ENCODE measurements around the gene LRRC23. TPM values are rescaled to one million over a fixed set of nuclear protein-coding genes. Genes with fewer than 3 reads are reported as not detected.
"Not testable (repeated sequence)": the region's sequence is repeated elsewhere in the genome, so short reads cannot be mapped to it uniquely, and the experiment has no call there.

Gene LRRC23
- total and polyA plus RNA-seq, 2 donors (not counting 1 experiment from before 2014, with no cell fraction given) = 5.3 to 14.4 TPM

GRCh38 chr12:6905414-6906040, 905 bp downstream of the LRRC23 start:
- TF ChIP-seq EZH2 (IDR thresholded peaks at IDR 0.05; ENCODE audit: borderline replicate concordance, insufficient read depth, low read depth, low read length, poor library complexity, severe bottlenecking) (no peak), CTCF (IDR thresholded peaks at IDR 0.05) (no peak)
- peak overlapping the region; percentile 89 for H2AFZ ChIP-seq (ENCODE audit: insufficient read depth, low read depth, low read length, poor library complexity, severe bottlenecking)
- Mint-ChIP-seq H3K27ac (no peak overlapping the region), H3K4me3 (no peak overlapping the region), H3K27me3 (no peaks in the 10 kb centered on the region), H3K4me1 (peaks cover 2% of the 10 kb centered on the region), H3K9me3 (ENCODE audit: insufficient read depth) (no peaks in the 10 kb centered on the region)
- H3K27ac ChIP-seq (ENCODE audit: low read length in 2 of 2) = peak overlapping the region; percentile 82 to 94
- H3K4me3 ChIP-seq (ENCODE audit: control extremely low read depth in 1 of 5, extremely low read depth in 1 of 5, insufficient read depth in 1 of 5, low read depth in 2 of 5, low read length in 4 of 5) = peak overlapping the region in 4 of 5 experiments; percentile 59 to 86 (median 76)
- H4K20me1 ChIP-seq (ENCODE audit: control insufficient read depth, insufficient read depth, low read length, poor library complexity, severe bottlenecking) = no peaks in the 10 kb centered on the region
- peak overlapping the region; percentile 92 for H3K4me2 ChIP-seq (replicated peaks; ENCODE audit: low read depth, low read length, poor library complexity, severe bottlenecking)
- 94% methylated on average over 2 of the region's 5 CpGs for WGBS (ENCODE audit: insufficient coverage)
- H3K9ac ChIP-seq (ENCODE audit: low read length) = peak overlapping the region; percentile 92
- H3K36me3 ChIP-seq (replicated peaks in 1 of 2; ENCODE audit: control extremely low read depth in 1 of 2, control insufficient read depth in 1 of 2, extremely low read depth in 1 of 2, insufficient read depth in 2 of 2, low read length in 1 of 2) = peaks cover 0 to 6% of the 10 kb centered on the region in 2 experiments
- ChIA-PET POLR2A (interaction anchor here (1.0 to 1.8 kb wide), 6 partner anchors 9 to 54 kb away, joined by 3 to 8 read pairs (median 6); partner anchors contain the start of genes CDCA3, ENO2, SPSB2 and USP5), CTCF (interaction anchor here (0.9 to 6.9 kb wide), 3 partner anchors 14 to 32 kb away, joined by 3 to 33 read pairs (median 4); partner anchors contain the start of gene SPSB2)
- intact Hi-C loops (cut with micrococcal nuclease) = no loop called here
- H3K79me2 ChIP-seq (ENCODE audit: control insufficient read depth, insufficient read depth, low read length) = no peaks in the 10 kb centered on the region
- no peak for DNase-seq
- ATAC-seq (ENCODE audit: low read depth) = no peak
- H3K27me3 ChIP-seq (replicated peaks in 1 of 4; ENCODE audit: control extremely low read depth in 1 of 4, control insufficient read depth in 3 of 4, insufficient read depth in 4 of 4, low read length in 3 of 4) = no peaks in the 10 kb centered on the region
- H3K9me3 ChIP-seq (ENCODE audit: control extremely low read depth in 1 of 3, control insufficient read depth in 2 of 3, insufficient read depth in 1 of 3, low read length in 2 of 3) = no peaks in the 10 kb centered on the region
- H3K4me1 ChIP-seq (ENCODE audit: control insufficient read depth in 2 of 2, insufficient read depth in 2 of 2, low read length in 2 of 2) = peaks cover 14 to 18% of the 10 kb centered on the region in 2 donors

GRCh38 chr12:6908141-6908540, 3.5 kb downstream of the LRRC23 start:
- intact Hi-C loops (cut with micrococcal nuclease); H3K4me3 ChIP-seq (ENCODE audit: control extremely low read depth in 1 of 5, extremely low read depth in 1 of 5, insufficient read depth in 1 of 5, low read depth in 2 of 5, low read length in 4 of 5); H3K9ac ChIP-seq (ENCODE audit: low read length); H3K4me3 Mint-ChIP-seq; H3K9me3 Mint-ChIP-seq (ENCODE audit: insufficient read depth); ATAC-seq (ENCODE audit: low read depth); H3K4me2 ChIP-seq (replicated peaks; ENCODE audit: low read depth, low read length, poor library complexity, severe bottlenecking); H3K36me3 ChIP-seq (replicated peaks in 1 of 2; ENCODE audit: control extremely low read depth in 1 of 2, control insufficient read depth in 1 of 2, extremely low read depth in 1 of 2, insufficient read depth in 2 of 2, low read length in 1 of 2); H3K9me3 ChIP-seq (ENCODE audit: control extremely low read depth in 1 of 3, control insufficient read depth in 2 of 3, insufficient read depth in 1 of 3, low read length in 2 of 3); H3K27me3 ChIP-seq (replicated peaks in 1 of 4; ENCODE audit: control extremely low read depth in 1 of 4, control insufficient read depth in 3 of 4, insufficient read depth in 4 of 4, low read length in 3 of 4); H3K27me3 Mint-ChIP-seq; H3K4me1 Mint-ChIP-seq; H2AFZ ChIP-seq (ENCODE audit: insufficient read depth, low read depth, low read length, poor library complexity, severe bottlenecking); H3K27ac ChIP-seq (ENCODE audit: low read length in 2 of 2); H3K27ac Mint-ChIP-seq; DNase-seq; H3K79me2 ChIP-seq (ENCODE audit: control insufficient read depth, insufficient read depth, low read length); H4K20me1 ChIP-seq (ENCODE audit: control insufficient read depth, insufficient read depth, low read length, poor library complexity, severe bottlenecking): not testable (repeated sequence)
- POLR2A ChIA-PET = interaction anchor here (0.7 to 2.0 kb wide), 2 partner anchors 17 to 290 kb away, joined by 4 read pairs; no protein-coding TSS in a partner anchor
- CTCF ChIA-PET = interaction anchor here (0.9 to 6.9 kb wide), 7 partner anchors 9 to 35 kb away, joined by 3 to 33 read pairs (median 4); partner anchors contain the start of gene SPSB2
- 100% methylated on average over 9 of the region's 11 CpGs for WGBS (ENCODE audit: insufficient coverage)
- H3K4me1 ChIP-seq (ENCODE audit: control insufficient read depth in 2 of 2, insufficient read depth in 2 of 2, low read length in 2 of 2) = peaks cover 14 to 18% of the 10 kb centered on the region in 2 donors

All from B cell (primary cell).